Stimulated activated CD8-positive, alpha-beta memory T cell treated with anti-CD3 and anti-CD28 coated beads, Interleukin-4, amount 100 ng/mL, for 1 hour (primary cell): ENCODE data around the gene ATP9B.
"Not testable (repeated sequence)": the region's sequence is repeated elsewhere in the genome, so short reads cannot be mapped to it uniquely, and the experiment has no call there.

Experiments
- DNase-seq, 2 donors: peaks; one replicate each; pipeline ENCODE4 v3.0.0-alpha.2; 2020; ENCODE audit warnings: low read depth in 2 of 2, low spot score in 1 of 2

Gene ATP9B

DNA sequence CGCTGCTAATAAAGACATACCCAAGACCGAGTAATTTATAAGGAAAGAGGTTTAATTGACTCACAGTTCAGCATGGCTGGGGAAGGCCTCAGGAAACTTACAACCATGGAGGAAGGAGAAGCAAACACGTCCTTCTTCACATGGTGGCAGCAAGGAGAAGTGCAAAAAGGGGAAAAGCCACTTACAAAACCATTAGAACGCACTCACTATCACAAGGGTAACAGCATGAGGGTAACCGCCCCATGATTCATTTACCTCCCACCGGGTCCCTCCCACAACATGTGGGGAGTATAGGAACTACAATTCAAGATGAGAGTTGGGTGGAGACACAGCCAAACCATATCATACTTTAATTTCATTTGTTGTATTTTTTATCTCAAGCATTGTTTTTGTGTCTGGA is 67.5 kb downstream of the ATP9B start:
- no peak for DNase-seq

DNA sequence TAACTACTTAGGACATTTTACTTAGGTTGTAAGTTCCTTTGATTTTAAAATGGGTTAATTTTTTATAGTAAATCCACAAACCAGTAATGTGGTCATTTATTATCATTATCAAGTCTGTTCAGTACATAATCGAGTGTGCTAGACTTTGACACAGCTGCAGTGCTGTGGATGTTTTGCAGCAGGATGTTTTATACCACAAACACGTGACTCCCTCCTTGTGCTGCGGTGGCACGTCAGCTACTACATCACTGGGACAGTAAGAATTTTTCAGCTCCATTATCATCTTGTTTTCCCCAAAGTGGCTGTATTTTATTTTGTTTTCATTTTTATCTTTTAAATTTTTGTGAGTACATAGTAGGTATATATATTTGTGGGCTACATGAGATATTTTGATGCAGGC is 70.0 kb downstream of the ATP9B start:
- peak; percentile 10 to 26 for DNase-seq

DNA sequence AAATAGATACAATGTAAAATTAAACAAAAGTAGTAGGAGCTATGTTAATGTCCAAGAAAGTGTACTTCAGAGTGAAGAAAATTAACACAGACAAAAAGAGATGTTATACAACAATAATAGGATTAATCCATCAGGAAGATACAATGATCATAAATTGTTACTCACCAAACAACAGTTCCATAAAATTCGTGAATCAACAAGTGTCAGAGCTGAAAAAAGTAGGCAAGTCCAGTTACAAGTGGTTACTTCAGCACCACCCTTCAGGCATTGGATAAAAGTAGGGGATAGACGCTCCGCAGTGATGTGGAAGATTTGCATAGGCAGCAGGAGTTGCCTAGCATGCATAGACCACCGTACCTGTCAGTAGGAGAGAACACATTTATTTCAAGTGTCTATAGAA is 77.8 kb downstream of the ATP9B start:
- DNase-seq = no peak

DNA sequence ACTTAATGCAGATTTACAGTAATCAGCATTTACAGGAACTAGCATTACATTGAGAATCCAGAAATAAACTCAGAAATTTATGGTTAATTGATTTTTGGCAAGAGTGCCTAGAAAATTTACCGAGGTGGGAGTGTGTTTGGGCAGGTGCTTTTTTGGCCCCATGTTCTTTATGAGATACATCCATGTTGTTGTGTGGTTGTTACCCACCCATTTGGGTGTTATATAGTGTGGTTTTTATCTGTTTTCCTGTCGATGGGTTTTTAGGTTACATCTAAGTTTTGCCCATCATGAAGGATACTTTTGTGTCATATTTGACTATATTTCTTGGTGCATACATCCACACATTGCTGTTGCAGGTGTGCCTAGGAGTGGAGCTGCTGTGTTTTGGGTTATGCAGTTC is 82.0 kb downstream of the ATP9B start:
- DNase-seq = no peak

DNA sequence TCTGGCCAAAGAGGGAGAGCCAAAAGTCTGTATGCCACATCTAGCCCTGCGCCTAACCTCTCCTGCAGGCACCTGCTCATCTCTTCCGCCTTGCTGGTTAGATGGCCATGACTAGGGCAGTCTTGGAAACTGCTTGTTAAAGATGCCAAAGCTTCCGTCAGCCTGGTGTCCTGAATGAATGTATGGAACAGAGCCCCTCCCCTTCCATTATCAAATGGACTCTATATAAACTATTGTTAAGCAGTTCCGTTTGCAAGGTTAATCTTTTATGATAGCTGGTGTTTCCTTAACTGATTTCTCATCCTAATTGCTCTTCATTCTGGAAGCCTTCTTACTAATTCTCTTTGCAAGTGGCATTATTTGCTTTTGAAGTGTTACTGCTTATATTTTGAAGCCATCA is 87.1 kb downstream of the ATP9B start:
- no peak for DNase-seq

DNA sequence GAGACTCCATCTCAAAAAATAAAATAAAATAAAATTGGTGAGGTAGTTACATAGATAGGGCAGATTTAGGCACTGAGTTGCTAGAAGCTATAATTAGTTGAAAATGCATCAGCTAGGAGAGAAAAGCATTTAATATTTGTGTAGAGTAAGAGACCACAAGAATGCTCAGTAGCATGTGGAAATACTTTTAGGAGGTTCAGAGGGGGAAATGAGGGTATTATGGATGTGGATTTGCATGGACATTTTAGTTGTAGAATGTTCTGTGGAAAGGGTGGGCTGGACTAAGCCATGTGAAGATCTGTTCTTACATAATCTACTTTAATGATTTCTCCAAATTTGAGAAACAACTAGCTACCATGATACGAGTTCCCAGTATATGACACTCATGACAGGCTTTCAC is 95.5 kb downstream of the ATP9B start:
- no peak for DNase-seq

DNA sequence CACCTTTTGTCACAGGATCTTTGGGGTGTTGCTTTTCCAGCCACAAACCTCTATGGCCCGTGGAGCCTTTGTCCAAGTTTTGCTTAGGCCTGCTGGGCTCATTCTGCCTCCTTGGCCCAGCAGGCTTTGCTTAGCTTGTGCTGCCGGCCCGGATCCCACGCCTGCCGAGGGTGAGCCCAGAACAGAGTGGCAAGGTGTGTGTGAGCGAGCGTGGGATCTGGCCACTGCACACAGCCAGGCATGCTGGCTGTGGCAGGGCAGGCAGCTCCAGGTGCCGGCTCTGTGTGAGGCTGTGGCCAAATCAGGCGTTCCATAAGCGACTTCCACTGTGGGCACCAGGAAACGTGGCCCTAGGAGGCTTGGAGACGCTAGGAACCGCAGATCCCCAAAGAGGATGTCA is 97.5 kb downstream of the ATP9B start:
- no peak for DNase-seq

DNA sequence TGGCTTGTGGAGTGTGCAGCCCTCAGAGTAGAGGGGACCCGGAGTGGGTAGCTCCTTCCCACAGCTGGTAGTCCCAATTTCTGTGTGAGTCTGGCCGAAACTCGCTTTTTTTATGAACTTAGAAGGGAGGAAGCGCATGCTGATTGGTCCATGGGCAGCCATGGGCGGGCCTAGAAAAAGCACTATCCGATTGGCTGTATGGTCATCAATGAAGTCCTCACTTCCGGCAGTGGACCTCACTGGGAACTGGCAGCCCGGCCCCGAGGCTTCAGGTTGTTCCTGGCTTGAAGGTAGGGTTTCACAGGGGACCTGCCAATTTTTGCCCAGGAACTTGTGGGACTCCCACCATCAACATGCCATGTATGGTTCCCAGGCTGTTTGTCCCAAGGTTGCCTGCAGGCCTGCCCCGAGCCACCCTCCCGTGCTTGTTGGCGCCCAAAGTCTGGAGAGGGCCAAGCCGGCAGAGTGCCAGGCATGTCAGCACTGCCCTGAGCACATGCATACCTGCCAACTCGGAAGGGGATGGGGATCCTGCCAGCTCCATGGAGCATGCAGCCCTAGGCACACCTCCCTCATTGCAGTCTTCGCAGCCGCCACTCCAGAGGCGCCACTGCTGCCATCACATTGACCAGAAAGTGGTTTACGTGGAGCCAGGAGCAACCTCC is 98.5 kb downstream of the ATP9B start:
- no peak for DNase-seq

DNA sequence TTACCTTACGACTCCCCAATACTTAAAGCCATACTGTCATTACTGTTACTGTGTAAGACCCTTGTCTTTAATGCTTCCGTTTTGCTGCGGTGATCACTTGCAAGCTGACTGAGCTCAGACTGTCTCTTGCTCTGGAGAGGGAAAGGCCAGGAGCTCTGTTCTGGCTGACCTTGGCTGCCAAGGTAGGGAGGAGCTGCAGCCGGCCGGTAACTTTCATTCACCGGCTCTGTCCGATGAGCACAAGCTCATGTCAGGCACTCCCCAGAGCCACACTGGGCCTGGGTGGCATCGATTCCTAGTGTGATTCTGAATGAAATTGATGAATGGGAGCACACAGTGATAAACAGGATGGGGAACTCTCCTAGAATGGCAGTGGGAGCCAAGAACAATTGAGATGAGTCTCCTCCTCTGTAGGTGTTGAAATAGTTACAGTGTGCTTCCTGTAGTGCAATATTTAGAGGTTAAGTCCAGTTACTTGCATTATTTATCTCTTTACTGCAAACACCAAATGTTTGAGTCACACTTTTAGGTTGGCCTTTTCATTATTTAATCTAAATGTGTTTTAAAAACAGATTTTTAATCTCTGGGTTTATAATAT is 100.9 kb downstream of the ATP9B start:
- DNase-seq = no peak

DNA sequence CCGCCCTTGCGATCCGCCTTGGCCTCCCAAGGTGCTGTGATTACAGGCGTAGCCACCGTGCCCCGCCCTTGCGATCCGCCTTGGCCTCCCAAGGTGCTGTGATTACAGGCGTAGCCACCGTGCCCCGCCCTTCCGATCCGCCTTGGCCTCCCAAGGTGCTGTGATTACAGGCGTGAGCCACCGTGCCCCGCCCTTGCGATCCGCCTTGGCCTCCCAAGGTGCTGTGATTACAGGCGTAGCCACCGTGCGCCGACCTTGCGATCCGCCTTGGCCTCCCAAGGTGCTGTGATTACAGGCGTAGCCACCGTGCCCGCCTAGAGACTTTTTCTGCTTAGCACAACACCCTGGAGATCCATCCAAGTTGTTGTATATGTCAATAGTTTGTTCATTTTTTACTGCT is 103.1 kb downstream of the ATP9B start:
- DNase-seq = not testable (repeated sequence)

DNA sequence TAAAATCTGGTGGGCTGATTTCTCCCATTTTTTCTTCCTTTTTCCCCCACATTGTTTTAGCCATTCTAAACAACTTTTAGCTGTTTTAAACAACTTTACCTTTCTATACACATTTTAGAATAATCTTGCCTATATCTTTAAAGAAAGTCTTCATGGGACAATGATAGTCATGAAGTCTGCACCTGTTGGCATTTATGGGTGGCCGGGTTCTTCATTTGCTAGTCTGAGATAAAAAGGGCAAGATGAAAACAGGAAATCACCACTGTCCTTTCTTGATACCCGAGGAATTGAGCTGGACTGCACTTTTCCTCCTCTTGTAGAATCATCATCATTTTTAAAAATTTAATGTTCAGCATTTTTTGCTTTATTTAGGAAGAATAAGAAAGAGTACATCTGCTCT is 104.5 kb downstream of the ATP9B start:
- no peak for DNase-seq

DNA sequence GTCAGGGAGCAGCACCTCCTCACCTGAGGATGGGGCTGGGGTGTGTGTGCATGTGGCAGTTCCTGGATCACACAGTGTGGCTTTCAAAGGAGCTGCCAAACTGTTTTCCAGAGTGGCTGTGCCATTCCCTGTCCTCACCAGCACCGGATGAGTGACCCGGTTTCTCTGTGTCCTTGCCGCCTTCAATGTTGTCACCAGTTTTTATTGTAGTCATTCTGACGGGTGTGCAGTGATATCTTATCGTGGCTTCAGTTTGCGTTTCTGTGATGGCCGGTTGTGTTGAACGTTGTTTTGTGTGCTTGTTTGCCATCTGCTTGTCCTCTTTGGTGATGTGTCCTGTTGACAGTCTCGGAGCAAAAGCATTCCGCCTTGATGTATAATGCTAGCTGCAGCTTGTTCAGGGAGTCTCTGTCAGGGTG is 108.9 kb downstream of the ATP9B start:
- DNase-seq = no peak

DNA sequence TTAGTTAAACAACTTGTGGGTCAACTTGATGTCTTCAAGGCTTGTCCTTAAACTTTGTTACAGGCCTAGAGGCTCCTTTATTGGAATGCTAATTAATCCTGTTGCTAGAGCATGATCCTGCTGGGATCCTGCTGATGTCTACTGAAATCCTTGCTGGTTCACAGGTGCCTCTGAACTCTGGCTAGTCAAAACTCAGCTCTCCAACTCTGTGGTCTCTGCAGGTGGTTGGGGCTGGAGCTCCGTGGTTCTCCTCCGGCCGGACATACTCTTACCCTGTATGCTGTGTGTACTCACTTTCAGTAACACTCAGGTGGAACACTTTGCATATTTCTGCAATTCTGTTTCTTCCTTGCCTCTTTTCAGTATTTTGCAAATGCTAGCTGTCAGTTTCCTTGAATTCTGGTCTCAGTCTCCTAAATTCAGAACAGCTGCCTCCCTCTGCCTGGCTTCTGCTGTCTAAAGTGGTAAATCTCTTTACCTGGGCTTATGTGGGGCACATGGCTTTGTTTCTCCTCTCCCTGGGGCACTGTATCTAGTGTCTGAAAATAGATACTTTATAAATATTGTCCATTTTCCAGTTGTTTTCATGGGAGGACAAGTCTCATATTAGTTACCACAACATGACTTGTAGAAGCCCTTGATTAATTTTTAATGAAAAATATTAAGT is 113.0 kb downstream of the ATP9B start:
- no peak for DNase-seq

DNA sequence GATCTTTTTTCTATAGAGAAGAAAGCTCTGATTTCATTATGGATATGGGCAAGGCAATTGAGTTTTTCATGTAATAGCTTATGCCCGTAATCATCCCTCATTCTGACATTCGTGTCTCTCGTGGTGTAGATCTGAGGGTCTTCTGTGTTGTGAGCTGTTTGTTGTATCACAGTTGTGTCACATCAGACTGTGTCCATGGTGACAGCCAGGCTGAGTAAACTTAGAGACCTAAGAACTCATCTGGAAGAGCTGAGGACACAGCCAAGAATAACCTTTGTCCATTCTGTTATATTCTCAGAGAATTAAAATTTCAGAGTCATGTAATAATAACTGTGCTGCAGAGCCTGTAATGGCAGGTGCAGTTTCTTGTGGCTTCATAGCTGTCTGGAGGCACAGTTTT is 116.5 kb downstream of the ATP9B start:
- no peak for DNase-seq

DNA sequence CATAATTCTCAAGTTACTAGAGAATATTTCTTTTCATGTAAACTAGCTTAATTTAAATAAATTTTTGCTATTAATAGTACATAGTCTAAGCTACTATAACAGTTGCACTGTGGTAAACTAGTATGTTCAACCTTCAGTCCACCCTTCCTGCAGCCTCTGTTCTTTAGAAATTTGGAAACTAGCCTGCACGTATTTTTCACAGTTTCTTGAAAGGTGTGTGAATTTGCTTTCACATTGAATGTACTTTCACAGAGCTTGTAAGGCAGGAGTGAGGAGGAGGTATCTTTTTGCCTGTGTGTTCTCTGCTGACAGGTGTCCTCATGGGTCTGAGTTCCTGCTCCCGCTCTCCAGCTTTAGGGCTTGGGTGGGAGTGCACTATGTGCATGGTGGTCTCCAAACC is 117.5 kb downstream of the ATP9B start:
- DNase-seq = no peak

DNA sequence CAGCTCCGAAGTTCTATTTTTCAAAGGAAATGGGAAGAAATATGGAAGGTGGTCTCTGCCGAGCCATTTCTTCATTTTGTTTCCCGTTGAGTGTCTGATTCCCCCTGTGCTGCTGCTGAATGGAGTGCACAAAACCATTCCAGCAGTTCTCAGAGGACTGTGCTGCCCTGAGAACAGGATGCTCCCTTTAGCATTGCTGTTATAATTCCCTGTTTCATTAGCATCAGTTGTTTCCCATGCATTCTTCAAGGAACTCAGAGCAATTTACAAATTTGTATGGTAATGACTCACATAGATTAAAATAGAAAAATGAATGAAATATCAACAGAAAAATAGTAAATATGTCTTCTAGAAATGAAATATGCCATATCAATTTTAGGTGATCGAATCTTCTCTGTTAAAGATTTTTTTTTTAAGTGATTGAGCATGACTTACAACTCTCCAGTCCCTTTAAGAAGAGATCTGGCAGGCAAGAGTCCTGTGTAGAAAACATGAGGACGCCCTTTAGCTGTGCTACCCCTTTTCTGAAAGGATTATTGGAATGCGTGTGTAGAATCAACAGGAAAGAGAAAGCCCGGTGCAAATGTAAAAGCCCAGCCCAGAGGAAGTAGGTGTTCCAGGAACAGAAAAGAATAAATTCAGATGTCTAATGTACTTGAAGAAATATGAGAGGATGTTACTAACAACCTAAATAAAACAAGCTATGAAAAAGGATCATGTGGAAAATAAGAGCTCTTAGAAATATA is 118.5 kb downstream of the ATP9B start:
- DNase-seq = no peak

DNA sequence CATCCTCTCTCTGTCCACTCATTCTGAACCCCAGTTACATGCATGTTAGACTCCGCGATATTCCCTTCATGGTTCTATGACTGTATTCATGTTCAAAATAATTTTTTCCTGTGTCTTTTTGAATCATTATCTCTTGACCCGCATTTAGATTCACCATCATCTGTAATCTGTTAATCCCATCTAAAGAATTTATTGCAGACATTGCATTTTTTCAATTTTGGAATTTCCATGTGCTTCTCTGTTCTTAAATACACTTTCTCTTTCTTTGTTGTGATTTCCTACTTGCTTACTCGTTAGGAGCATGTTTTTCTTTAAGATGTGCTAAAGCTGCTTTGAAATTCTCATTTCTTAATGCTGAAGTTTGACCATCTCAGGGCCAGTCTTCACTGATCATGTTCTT is 122.2 kb downstream of the ATP9B start:
- DNase-seq = no peak

DNA sequence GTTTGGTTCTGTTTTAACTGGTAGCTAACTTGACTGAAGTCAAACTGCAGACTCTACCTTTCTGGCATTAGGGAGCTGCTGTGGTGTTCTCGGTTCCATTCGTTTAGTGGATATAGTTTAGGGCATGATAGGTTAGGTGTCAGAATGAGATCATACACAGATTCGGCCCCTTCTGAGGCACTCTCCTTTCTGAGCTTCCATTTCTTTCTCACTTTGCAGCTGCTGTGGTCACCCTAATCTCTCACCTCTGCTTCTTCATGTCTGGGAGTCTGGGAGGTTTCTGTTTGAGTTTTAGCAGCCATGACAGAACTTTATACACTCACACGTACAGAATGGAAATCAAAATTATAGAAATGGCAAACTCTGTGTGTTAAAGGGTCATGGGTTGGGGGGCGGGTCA is 122.8 kb downstream of the ATP9B start:
- no peak for DNase-seq

DNA sequence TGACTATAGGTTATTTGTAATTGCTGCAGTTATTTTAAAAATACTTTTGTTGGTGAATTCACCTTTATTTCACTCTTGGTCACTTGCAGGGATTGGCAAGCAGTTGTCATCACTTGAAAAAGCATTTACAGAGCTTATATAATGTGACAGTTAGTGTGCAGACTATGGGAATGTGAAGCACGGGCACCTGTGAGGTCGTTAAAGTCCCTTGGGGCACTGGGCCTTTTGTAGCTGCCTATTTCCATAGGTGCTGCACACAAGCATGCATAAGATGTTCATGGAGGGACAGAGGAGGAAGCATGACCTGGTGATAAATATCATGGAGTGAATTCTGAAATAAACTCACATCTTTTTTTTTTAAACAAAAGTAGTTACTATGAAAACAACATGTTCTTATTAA is 124.6 kb downstream of the ATP9B start:
- no peak for DNase-seq

DNA sequence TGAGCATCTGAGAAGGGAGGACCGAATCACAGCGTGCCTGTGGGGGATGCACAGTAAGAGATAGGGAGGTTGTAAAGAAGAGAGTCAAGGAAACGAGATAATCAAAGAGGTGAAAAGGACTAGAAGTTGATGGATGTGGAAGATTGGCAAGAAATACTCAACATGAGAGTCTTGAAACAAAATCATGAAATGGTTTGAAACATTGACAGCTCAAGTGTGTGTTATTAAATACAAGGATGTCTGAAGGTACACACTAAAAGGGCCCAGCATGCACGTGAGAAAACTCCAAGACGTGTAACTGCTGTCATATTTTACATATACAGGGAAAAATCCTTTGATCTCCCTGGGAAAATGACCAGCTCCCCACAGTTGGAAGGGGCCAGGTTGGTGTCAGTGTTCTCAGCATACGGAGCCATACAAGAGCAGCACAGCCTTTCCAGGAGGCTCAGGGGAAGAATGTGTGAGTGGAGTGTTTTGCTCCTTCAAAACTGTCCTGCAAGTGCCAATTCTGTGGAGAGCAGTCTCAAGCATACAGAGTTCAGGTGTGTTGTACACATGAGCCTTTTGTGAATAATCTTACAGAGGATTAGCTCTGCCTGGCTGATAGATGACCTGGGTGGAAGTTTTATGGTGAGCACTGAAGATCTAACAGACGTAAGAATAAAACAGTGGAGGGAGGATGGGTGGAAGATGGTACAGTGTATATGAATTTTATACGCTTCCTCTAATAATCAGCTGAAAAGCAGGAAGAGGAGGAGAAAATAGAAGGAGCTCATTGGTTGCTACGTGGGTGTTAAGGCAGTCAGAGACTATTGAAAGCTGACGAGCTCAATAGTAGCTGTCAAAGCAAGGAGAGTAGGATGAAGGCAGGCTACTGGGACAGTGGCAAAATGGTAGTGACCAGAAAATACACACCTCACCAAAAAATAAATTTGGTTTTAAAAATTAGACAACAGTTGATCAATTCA is 126.8 kb downstream of the ATP9B start:
- DNase-seq = no peak

DNA sequence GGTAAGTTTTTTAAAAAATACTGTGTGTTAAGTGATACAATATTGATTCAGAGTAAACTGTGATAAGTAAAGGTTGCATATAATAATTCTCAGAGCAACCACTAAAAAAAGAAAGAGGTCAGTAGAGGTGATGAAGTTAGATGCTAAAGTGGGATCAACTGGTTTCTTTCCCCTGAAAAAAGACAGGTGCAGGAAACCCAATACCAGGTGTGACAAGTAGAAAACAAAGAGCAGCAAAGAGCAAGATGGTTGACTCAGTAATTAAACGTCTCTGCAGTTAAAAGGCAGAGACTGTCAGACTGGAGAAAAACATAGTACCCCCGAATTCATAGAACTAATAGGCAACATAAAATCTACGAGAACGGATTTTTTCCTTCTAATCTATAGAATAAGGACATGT is 128.3 kb downstream of the ATP9B start:
- DNase-seq = no peak
